Neural cell (in vitro differentiated cells): Measurements from ENCODE around the gene ANKK1. TPM values are rescaled to one million over a fixed set of nuclear protein-coding genes. Genes with fewer than 3 reads are reported as not detected.

Experiments
- H2AFZ ChIP-seq: fragments of 200-600, 300-800 bp; sonication (generic), shearing (Covaris generic); 2 replicates; pipeline ENCODE4 v1.6.0; 2014; ENCODE audit warnings: low read depth, mild to moderate bottlenecking, antibody characterized with exemption, low read length, moderate library complexity
- H3F3A ChIP-seq: fragments of 200-600 bp; shearing (Covaris generic); 2 replicates; pipeline ENCODE4 v1.6.1; 2016; ENCODE audit warnings: mild to moderate bottlenecking, moderate library complexity, mixed read lengths, antibody characterized with exemption, low read length; ENCODE audit not compliant: insufficient read depth, poor library complexity, severe bottlenecking
- H3K27ac ChIP-seq: fragments of 200-600, 300-800 bp; sonication (generic), shearing (Covaris generic); 2 replicates; pipeline ENCODE4 v1.5.1; 2014; ENCODE audit warnings: mild to moderate bottlenecking, low read length, moderate library complexity
- H3K27me3 ChIP-seq: fragments of 300-800, 200-600 bp; sonication (generic), shearing (Covaris generic); 2 replicates; pipeline ENCODE4 v1.6.0; 2014; ENCODE audit warnings: mild to moderate bottlenecking, low read depth, low read length, moderate library complexity; ENCODE audit not compliant: insufficient read depth
- H3K36me3 ChIP-seq: fragments of 300-800, 200-600 bp; sonication (generic), shearing (Covaris generic); 2 replicates; pipeline ENCODE4 v1.5.1; 2014; ENCODE audit warnings: mild to moderate bottlenecking, antibody characterized with exemption, low read length, moderate library complexity; ENCODE audit not compliant: insufficient read depth
- H3K4me2 ChIP-seq: fragments of 300-800, 200-600 bp; sonication (generic), shearing (Covaris generic); 2 replicates; pipeline ENCODE4 v1.6.0; 2014; ENCODE audit warnings: mild to moderate bottlenecking, low read length
- H3K4me3 ChIP-seq: fragments of 300-800, 200-600 bp; sonication (generic), shearing (Covaris generic); 2 replicates; pipeline ENCODE4 v1.5.1; 2014; ENCODE audit warnings: mild to moderate bottlenecking, low read length, moderate library complexity
- H3K79me2 ChIP-seq: fragments of 200-600 bp; shearing (Covaris generic); replicated peaks from 2 replicates; pipeline ENCODE4 v1.6.0; 2014; ENCODE audit warnings: mild to moderate bottlenecking, low read length, moderate library complexity; ENCODE audit not compliant: insufficient read depth
- H3K9ac ChIP-seq: fragments of 300-800, 200-600 bp; sonication (generic), shearing (Covaris generic); 2 replicates; pipeline ENCODE4 v1.6.1; 2016; ENCODE audit warnings: mild to moderate bottlenecking, low read length, mixed read lengths
- H3K9me2 ChIP-seq: fragments of 200-600 bp; shearing (Covaris generic); 2 replicates; pipeline ENCODE4 v1.6.1; 2016; ENCODE audit warnings: mild to moderate bottlenecking, low read length, mixed read lengths; ENCODE audit not compliant: insufficient read depth
- H3K9me3 ChIP-seq: fragments of 200-600, 300-800 bp; sonication (generic), shearing (Covaris generic); 2 replicates; pipeline ENCODE4 v1.6.1; 2016; ENCODE audit warnings: mild to moderate bottlenecking, mixed run types, low read length, moderate library complexity, mixed read lengths
- H4K20me1 ChIP-seq: fragments of 200-600 bp; shearing (Covaris generic); 2 replicates; pipeline ENCODE4 v1.6.1; 2016; ENCODE audit warnings: mild to moderate bottlenecking, mixed run types; ENCODE audit not compliant: insufficient read depth
- EP300 ChIP-seq: fragments of 450-650 bp; conservative IDR thresholded peaks from 2 replicates; pipeline ENCODE4 v1.6.1; 2014; ENCODE audit warnings: antibody characterized with exemption, mild to moderate bottlenecking, moderate library complexity; ENCODE audit not compliant: poor library complexity, severe bottlenecking
- EZH2 ChIP-seq: fragments of 200-600, 300-800 bp; shearing (Covaris generic), sonication (generic); IDR thresholded peaks from 2 replicates; pipeline ENCODE4 v1.6.1; 2014; ENCODE audit warnings: antibody characterized with exemption, low read length, borderline replicate concordance, mild to moderate bottlenecking; ENCODE audit not compliant: insufficient read depth, poor library complexity, severe bottlenecking
- MXI1 ChIP-seq: fragments of 450-650 bp; conservative IDR thresholded peaks from 2 replicates; pipeline ENCODE4 v1.6.1; 2014; ENCODE audit warnings: antibody characterized with exemption, mild to moderate bottlenecking; ENCODE audit not compliant: poor library complexity, severe bottlenecking
- POLR2AphosphoS5 ChIP-seq: IDR thresholded peaks from 2 replicates; pipeline ENCODE4 v1.6.1; 2012
- RAD21 ChIP-seq: fragments of 450-650 bp; conservative IDR thresholded peaks from 2 replicates; pipeline ENCODE4 v1.6.1; 2014; ENCODE audit warnings: antibody characterized with exemption, mild to moderate bottlenecking, moderate library complexity
- SMC3 ChIP-seq: fragments of 450-650 bp; conservative IDR thresholded peaks from 2 replicates; pipeline ENCODE4 v1.6.1; 2014; ENCODE audit warnings: antibody characterized with exemption, mild to moderate bottlenecking, moderate library complexity; ENCODE audit not compliant: poor library complexity
- TAF1 ChIP-seq: IDR thresholded peaks from 2 replicates; pipeline ENCODE4 v1.6.1; 2012; ENCODE audit warnings: low read depth
- polyA plus RNA-seq: library from polyadenylated mRNA; depleted of rRNA; stranded (reverse); fragments of >200 nt; gene quantifications from 2 replicates; pipeline ENCODE4 v1.2.3, GENCODE V29; 2014
- TF ChIP-seq, protein P1 (sequence below): fragments of 450-650 bp; IDR thresholded peaks from 2 replicates; pipeline ENCODE4 v1.5.1; 2014; ENCODE audit warnings: antibody characterized with exemption, mild to moderate bottlenecking, moderate library complexity; ENCODE audit not compliant: poor library complexity, severe bottlenecking
- TF ChIP-seq, protein P2 (sequence below): IDR thresholded peaks from 2 replicates; pipeline ENCODE4 v1.6.1; 2012; ENCODE audit warnings: borderline replicate concordance

The ANKK1 gene
- polyA plus RNA-seq, 1 donor from 2014 or later = not detected

DNA sequence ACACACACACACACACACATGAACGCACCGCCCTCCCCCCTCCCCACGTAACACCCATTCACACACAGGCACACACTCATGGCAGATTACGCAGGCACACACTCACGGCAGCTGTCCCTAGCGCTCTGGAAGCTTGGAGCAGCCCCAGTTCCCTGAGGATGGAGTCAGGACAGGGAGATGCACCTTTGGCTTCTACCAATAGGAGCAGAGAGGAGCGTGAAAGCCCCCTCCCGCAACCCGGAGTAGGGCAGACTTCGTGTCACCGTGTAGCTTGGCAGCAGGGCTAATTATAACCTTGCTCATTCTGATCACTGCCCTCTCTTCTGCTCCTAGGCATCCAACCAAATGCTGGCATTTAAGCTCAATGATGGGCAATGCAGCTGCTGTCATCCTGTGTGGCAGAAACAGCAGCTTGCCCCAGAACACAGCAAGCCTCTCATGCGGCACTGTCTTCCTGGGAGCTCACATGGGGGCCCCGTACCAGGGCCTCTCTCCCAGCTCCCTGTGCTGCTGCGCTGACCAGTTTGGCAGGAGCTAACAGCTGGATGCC, 31.9 kb downstream of the ANKK1 start:
- peak overlapping the region; percentile 27 for H2AFZ ChIP-seq
- H3K4me2 ChIP-seq = no peak overlapping the region
- H3F3A ChIP-seq = no peaks in the 10 kb centered on the region
- no peaks in the 10 kb centered on the region for H3K9me2 ChIP-seq
- TF ChIP-seq, protein P1, sequence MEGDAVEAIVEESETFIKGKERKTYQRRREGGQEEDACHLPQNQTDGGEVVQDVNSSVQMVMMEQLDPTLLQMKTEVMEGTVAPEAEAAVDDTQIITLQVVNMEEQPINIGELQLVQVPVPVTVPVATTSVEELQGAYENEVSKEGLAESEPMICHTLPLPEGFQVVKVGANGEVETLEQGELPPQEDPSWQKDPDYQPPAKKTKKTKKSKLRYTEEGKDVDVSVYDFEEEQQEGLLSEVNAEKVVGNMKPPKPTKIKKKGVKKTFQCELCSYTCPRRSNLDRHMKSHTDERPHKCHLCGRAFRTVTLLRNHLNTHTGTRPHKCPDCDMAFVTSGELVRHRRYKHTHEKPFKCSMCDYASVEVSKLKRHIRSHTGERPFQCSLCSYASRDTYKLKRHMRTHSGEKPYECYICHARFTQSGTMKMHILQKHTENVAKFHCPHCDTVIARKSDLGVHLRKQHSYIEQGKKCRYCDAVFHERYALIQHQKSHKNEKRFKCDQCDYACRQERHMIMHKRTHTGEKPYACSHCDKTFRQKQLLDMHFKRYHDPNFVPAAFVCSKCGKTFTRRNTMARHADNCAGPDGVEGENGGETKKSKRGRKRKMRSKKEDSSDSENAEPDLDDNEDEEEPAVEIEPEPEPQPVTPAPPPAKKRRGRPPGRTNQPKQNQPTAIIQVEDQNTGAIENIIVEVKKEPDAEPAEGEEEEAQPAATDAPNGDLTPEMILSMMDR = no peak
- no peak for TF ChIP-seq RAD21
- TF ChIP-seq MXI1 = no peak
- no peak for TF ChIP-seq TAF1
- no peak for TF ChIP-seq EP300
- TF ChIP-seq, protein P2, sequence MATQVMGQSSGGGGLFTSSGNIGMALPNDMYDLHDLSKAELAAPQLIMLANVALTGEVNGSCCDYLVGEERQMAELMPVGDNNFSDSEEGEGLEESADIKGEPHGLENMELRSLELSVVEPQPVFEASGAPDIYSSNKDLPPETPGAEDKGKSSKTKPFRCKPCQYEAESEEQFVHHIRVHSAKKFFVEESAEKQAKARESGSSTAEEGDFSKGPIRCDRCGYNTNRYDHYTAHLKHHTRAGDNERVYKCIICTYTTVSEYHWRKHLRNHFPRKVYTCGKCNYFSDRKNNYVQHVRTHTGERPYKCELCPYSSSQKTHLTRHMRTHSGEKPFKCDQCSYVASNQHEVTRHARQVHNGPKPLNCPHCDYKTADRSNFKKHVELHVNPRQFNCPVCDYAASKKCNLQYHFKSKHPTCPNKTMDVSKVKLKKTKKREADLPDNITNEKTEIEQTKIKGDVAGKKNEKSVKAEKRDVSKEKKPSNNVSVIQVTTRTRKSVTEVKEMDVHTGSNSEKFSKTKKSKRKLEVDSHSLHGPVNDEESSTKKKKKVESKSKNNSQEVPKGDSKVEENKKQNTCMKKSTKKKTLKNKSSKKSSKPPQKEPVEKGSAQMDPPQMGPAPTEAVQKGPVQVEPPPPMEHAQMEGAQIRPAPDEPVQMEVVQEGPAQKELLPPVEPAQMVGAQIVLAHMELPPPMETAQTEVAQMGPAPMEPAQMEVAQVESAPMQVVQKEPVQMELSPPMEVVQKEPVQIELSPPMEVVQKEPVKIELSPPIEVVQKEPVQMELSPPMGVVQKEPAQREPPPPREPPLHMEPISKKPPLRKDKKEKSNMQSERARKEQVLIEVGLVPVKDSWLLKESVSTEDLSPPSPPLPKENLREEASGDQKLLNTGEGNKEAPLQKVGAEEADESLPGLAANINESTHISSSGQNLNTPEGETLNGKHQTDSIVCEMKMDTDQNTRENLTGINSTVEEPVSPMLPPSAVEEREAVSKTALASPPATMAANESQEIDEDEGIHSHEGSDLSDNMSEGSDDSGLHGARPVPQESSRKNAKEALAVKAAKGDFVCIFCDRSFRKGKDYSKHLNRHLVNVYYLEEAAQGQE = no peak
- TF ChIP-seq EZH2 = no peak
- no peak for TF ChIP-seq SMC3
- H3K4me3 ChIP-seq = no peak overlapping the region
- H3K27me3 ChIP-seq = no peaks in the 10 kb centered on the region
- H4K20me1 ChIP-seq = no peaks in the 10 kb centered on the region
- no peaks in the 10 kb centered on the region for H3K9me3 ChIP-seq
- no peak overlapping the region for H3K27ac ChIP-seq
- H3K36me3 ChIP-seq = no peaks in the 10 kb centered on the region
- H3K79me2 ChIP-seq = no peaks in the 10 kb centered on the region
- no peak overlapping the region for H3K9ac ChIP-seq

DNA sequence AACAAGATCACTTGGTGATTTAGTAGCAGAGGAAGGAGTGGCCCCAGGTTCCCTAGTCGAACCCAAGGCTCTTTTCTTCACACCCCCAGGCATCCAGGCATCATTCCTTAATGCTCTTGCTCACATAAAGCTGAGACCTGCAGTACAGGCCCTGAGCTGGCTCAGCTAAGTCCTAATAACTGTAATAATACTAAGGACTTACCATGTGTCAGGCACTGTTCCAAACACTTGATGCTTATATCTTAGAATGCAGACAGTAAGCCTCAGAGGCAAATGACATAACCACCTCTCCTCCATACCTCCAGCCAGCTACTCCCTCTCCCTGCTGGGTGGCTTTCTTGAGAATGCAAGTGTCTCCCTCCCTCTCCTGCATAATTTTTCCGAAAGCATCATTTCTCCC, 33.2 kb downstream of the ANKK1 start:
- Histone ChIP-seq H3K4me2 (no peak overlapping the region), H3K9ac (no peak overlapping the region), H3F3A (no peaks in the 10 kb centered on the region), H3K79me2 (no peaks in the 10 kb centered on the region), H2AFZ (no peak overlapping the region), H3K36me3 (no peaks in the 10 kb centered on the region), H3K9me3 (no peaks in the 10 kb centered on the region), H3K27me3 (no peaks in the 10 kb centered on the region), H3K27ac (no peak overlapping the region), H3K4me3 (no peak overlapping the region), H4K20me1 (no peaks in the 10 kb centered on the region), H3K9me2 (no peaks in the 10 kb centered on the region)
- TF ChIP-seq, protein P1 = no peak
- TF ChIP-seq EP300 (no peak), SMC3 (no peak), MXI1 (no peak), POLR2AphosphoS5 (no peak), RAD21 (no peak), TAF1 (no peak)
- TF ChIP-seq, protein P2 = no peak
